ENCODE data around the gene IL23A.

GRCh38 chr12:56297400-56297799 lies 41.3 kb upstream of the IL23A start:
- TF ChIP-seq, protein P1, sequence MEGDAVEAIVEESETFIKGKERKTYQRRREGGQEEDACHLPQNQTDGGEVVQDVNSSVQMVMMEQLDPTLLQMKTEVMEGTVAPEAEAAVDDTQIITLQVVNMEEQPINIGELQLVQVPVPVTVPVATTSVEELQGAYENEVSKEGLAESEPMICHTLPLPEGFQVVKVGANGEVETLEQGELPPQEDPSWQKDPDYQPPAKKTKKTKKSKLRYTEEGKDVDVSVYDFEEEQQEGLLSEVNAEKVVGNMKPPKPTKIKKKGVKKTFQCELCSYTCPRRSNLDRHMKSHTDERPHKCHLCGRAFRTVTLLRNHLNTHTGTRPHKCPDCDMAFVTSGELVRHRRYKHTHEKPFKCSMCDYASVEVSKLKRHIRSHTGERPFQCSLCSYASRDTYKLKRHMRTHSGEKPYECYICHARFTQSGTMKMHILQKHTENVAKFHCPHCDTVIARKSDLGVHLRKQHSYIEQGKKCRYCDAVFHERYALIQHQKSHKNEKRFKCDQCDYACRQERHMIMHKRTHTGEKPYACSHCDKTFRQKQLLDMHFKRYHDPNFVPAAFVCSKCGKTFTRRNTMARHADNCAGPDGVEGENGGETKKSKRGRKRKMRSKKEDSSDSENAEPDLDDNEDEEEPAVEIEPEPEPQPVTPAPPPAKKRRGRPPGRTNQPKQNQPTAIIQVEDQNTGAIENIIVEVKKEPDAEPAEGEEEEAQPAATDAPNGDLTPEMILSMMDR (IDR thresholded peaks at IDR 0.05) = no peak
- TF ChIP-seq POLR2AphosphoS5 (IDR thresholded peaks at IDR 0.05; ENCODE audit: low read depth, low read length) = no peak
- TF ChIP-seq, protein P2, sequence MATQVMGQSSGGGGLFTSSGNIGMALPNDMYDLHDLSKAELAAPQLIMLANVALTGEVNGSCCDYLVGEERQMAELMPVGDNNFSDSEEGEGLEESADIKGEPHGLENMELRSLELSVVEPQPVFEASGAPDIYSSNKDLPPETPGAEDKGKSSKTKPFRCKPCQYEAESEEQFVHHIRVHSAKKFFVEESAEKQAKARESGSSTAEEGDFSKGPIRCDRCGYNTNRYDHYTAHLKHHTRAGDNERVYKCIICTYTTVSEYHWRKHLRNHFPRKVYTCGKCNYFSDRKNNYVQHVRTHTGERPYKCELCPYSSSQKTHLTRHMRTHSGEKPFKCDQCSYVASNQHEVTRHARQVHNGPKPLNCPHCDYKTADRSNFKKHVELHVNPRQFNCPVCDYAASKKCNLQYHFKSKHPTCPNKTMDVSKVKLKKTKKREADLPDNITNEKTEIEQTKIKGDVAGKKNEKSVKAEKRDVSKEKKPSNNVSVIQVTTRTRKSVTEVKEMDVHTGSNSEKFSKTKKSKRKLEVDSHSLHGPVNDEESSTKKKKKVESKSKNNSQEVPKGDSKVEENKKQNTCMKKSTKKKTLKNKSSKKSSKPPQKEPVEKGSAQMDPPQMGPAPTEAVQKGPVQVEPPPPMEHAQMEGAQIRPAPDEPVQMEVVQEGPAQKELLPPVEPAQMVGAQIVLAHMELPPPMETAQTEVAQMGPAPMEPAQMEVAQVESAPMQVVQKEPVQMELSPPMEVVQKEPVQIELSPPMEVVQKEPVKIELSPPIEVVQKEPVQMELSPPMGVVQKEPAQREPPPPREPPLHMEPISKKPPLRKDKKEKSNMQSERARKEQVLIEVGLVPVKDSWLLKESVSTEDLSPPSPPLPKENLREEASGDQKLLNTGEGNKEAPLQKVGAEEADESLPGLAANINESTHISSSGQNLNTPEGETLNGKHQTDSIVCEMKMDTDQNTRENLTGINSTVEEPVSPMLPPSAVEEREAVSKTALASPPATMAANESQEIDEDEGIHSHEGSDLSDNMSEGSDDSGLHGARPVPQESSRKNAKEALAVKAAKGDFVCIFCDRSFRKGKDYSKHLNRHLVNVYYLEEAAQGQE (IDR thresholded peaks at IDR 0.05; ENCODE audit: insufficient read depth in 1 of 2, low read depth in 2 of 2, low read length in 1 of 2) = no peak
